Natural killer cell (primary cell): ENCODE data around the gene DNAH7. TPM values are rescaled to one million over a fixed set of nuclear protein-coding genes. Genes with fewer than 3 reads are reported as not detected.

Source experiments
- ATAC-seq, 3 donors: fragments of 150-1000 bp in 2 of 3; fragments of 200-7000 bp in 1 of 3; cut with Tn5 transposase; 1 replicate in 1 of 3; 2 replicates in 2 of 3; pipeline ENCODE4 v1.10.0; 2021; ENCODE audit warnings: mild to moderate bottlenecking in 2 of 3, moderate library complexity in 2 of 3
- DNase-seq, 2 donors: peaks; one replicate each; pipeline versions ENCODE4 v3.0.0 to v3.0.0-alpha.2; 2013 to 2021; ENCODE audit warnings: mixed read lengths in 1 of 2
- H3K27ac ChIP-seq: one replicate; pipeline ENCODE4 v1.5.1; 2013; ENCODE audit warnings: mild to moderate bottlenecking, low read length
- H3K27me3 ChIP-seq: one replicate; pipeline ENCODE4 v1.6.1; 2013; ENCODE audit warnings: low read length; ENCODE audit not compliant: control insufficient read depth, insufficient read depth
- H3K36me3 ChIP-seq: one replicate; pipeline ENCODE4 v1.6.1; 2013; ENCODE audit warnings: low read length; ENCODE audit not compliant: control insufficient read depth, insufficient read depth
- H3K4me1 ChIP-seq: one replicate; pipeline ENCODE4 v1.6.1; 2013; ENCODE audit warnings: low read length; ENCODE audit not compliant: control insufficient read depth, insufficient read depth
- H3K4me3 ChIP-seq: one replicate; pipeline ENCODE4 v1.5.1; 2013; ENCODE audit warnings: low read length
- H3K9me3 ChIP-seq: one replicate; pipeline ENCODE4 v1.6.1; 2013; ENCODE audit warnings: low read length; ENCODE audit not compliant: control insufficient read depth, insufficient read depth
- H3K27ac Mint-ChIP-seq, 2 donors: one replicate each; pipeline ENCODE4 v1.8.0; 2022; ENCODE audit warnings: mild to moderate bottlenecking in 2 of 2, mixed read lengths in 2 of 2, moderate library complexity in 1 of 2
- H3K27me3 Mint-ChIP-seq, 2 donors: one replicate each; pipeline ENCODE4 v1.8.0; 2022; ENCODE audit warnings: low read depth in 2 of 2, mixed read lengths in 2 of 2
- H3K36me3 Mint-ChIP-seq: one replicate; pipeline ENCODE4 v1.8.0; 2022; ENCODE audit warnings: mixed read lengths
- H3K4me1 Mint-ChIP-seq, 2 donors: one replicate each; pipeline ENCODE4 v1.8.0; 2022; ENCODE audit warnings: mixed read lengths in 2 of 2
- H3K4me3 Mint-ChIP-seq: one replicate; pipeline ENCODE4 v1.8.0; 2022; ENCODE audit warnings: mild to moderate bottlenecking, moderate library complexity, mixed read lengths
- H3K9me3 Mint-ChIP-seq, 2 donors: one replicate each; pipeline ENCODE4 v1.8.0; 2022; ENCODE audit warnings: mixed read lengths in 2 of 2
- WGBS: methylation state at CpG from one replicate; pipeline ENCODE4 v1.1.7; 2013; ENCODE audit warnings: missing lambda C conversion rate; ENCODE audit not compliant: insufficient coverage; 5-methylcytosine and 5-hydroxymethylcytosine counted together
- intact Hi-C: fragments of 100-400 bp; cut with micrococcal nuclease; formaldehyde crosslinking; loops from one replicate; pipeline ENCODE4 v1.14.2; 2022
- total RNA-seq, 4 donors: library from RNA; stranded (reverse); fragments of 120-200 nt in 1 of 4; gene quantifications; one replicate each; pipeline versions ENCODE4 v1.2.3 to v1.2.4, GENCODE V29; 2013 to 2022
- TF ChIP-seq, protein P1 (sequence below): fragments of 200-600 bp; IDR thresholded peaks from one replicate; pipeline ENCODE4 v1.8.0; 2022; ENCODE audit warnings: antibody characterized with exemption

Gene DNAH7
- total RNA-seq, 3 donors from 2014 or later (not counting 1 experiment from before 2014, with no cell fraction given), result 0.07 to 0.20 TPM; not detected in 1

DNA sequence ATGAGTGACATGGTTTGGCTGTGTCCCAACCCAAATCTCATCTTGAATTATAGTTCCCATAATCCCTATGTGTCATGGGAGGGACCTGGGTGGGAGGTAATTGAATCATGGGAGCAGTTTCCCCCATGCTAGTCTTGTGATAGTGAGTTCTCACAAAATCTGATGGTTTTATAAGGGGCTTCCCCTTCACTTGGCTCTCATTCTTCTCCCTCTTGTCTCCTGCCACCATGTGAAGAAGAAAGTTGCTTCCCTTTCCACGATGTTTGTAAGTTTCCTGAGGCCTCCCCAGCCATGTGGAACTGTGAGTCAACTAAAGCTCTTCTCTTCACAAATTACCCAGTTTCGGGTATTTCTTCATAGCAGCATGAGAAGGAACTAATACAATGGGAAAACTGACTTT is 14.0 kb downstream of the DNAH7 start:
- no peak for ATAC-seq

DNA sequence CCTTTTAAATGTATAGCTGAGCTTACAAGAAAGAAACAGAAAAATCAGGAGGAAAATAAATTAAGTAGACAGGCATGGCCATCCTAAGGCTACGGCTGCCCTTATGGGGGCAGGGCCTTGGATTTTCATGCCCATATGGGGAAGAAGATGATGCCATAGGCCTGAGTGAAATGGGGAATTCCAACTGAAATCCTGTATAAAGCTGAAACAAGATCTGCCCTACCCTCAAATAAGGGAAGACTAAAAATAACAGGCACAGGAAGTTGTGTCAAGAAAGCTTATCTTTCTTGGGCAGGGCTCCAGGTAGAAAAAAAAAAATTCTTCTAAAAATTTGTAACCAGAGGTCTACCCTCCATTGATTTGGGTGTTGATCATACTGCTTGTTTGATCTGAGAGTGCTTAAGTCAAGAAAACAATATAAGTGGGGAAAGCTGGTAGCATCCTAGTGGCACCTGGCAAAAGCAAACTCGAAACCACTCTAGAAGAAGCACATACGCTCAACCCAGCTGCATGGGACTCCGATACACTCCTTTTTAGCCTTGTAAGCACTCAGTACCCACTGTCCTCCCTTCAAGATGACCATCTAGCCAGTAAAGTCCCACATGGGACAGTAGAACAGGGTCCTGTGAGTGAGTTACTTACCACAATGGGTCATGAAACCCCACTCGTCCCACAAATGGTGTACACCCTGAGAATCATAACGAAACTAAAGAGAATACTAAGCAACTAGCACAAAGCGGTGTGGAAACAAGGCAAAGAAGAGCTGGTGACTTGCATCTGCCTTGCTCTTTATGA is 22.3 kb downstream of the DNAH7 start:
- ATAC-seq (no peak), DNase-seq (no peak)
- H3K27me3 Mint-ChIP-seq, result peaks cover 10 to 17% of the 10 kb centered on the region in 2 donors
- Histone ChIP-seq H3K4me3 (no peak overlapping the region), H3K9me3 (no peaks in the 10 kb centered on the region), H3K4me1 (no peaks in the 10 kb centered on the region), H3K27ac (no peak overlapping the region), H3K27me3 (no peaks in the 10 kb centered on the region), H3K36me3 (no peaks in the 10 kb centered on the region)
- H3K36me3 Mint-ChIP-seq, result peaks cover 2% of the 10 kb centered on the region
- intact Hi-C loops, result no loop called here
- H3K4me3 Mint-ChIP-seq, result no peak overlapping the region
- WGBS, result 91% methylated on average over 7 of the region's 7 CpGs
- no peaks in the 10 kb centered on the region for H3K4me1 Mint-ChIP-seq
- no peaks in the 10 kb centered on the region for H3K9me3 Mint-ChIP-seq
- H3K27ac Mint-ChIP-seq, result no peak overlapping the region
- TF ChIP-seq, protein P1, sequence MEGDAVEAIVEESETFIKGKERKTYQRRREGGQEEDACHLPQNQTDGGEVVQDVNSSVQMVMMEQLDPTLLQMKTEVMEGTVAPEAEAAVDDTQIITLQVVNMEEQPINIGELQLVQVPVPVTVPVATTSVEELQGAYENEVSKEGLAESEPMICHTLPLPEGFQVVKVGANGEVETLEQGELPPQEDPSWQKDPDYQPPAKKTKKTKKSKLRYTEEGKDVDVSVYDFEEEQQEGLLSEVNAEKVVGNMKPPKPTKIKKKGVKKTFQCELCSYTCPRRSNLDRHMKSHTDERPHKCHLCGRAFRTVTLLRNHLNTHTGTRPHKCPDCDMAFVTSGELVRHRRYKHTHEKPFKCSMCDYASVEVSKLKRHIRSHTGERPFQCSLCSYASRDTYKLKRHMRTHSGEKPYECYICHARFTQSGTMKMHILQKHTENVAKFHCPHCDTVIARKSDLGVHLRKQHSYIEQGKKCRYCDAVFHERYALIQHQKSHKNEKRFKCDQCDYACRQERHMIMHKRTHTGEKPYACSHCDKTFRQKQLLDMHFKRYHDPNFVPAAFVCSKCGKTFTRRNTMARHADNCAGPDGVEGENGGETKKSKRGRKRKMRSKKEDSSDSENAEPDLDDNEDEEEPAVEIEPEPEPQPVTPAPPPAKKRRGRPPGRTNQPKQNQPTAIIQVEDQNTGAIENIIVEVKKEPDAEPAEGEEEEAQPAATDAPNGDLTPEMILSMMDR, result no peak

More for the DNA sequence above, 14.0 kb downstream of the DNAH7 start:
- no peaks in the 10 kb centered on the region for H3K9me3 ChIP-seq
- Mint-ChIP-seq H3K4me3 (no peak overlapping the region), H3K9me3 (no peaks in the 10 kb centered on the region), H3K27ac (no peak overlapping the region), H3K27me3 (no peaks in the 10 kb centered on the region), H3K4me1 (no peaks in the 10 kb centered on the region), H3K36me3 (no peaks in the 10 kb centered on the region)
- H3K36me3 ChIP-seq, result no peaks in the 10 kb centered on the region
- no peak overlapping the region for H3K4me3 ChIP-seq
- intact Hi-C loops, result no loop called here
- DNase-seq, result no peak
- no peaks in the 10 kb centered on the region for H3K4me1 ChIP-seq
- TF ChIP-seq, protein P1, result no peak
- H3K27ac ChIP-seq, result no peak overlapping the region
- WGBS, result 61% methylated on average over 2 of the region's 2 CpGs
- no peaks in the 10 kb centered on the region for H3K27me3 ChIP-seq

DNA sequence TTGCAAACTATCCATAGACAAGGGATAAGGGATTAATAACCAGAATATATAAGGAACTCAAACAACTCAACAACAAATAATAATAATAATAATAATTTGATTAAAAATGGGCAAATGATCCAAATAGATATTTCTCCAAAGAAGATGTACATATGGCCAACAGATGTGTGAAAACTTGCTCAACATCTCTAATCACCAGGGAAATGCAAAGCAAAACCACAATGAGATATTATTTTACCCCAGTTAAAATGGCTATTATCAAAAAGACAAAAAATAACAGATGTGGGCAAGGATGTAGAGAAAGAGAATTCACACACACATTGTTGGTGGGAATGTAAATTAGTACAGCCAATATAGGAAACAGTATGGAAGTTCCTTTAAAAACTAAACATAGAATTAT is 26.9 kb downstream of the DNAH7 start:
- intact Hi-C loops, result no loop called here
- ATAC-seq (no peak), DNase-seq (no peak)
- Histone ChIP-seq H3K27me3 (no peaks in the 10 kb centered on the region), H3K4me1 (no peaks in the 10 kb centered on the region), H3K9me3 (peaks cover 6% of the 10 kb centered on the region), H3K36me3 (no peaks in the 10 kb centered on the region), H3K27ac (no peak overlapping the region), H3K4me3 (no peak overlapping the region)
- Mint-ChIP-seq H3K4me1 (no peaks in the 10 kb centered on the region), H3K27ac (no peak overlapping the region), H3K36me3 (peaks cover 27% of the 10 kb centered on the region), H3K27me3 (peaks cover 8 to 13% of the 10 kb centered on the region in 2 donors), H3K9me3 (peaks cover 10 to 23% of the 10 kb centered on the region in 2 donors), H3K4me3 (no peak overlapping the region)
- TF ChIP-seq, protein P1, result no peak

DNA sequence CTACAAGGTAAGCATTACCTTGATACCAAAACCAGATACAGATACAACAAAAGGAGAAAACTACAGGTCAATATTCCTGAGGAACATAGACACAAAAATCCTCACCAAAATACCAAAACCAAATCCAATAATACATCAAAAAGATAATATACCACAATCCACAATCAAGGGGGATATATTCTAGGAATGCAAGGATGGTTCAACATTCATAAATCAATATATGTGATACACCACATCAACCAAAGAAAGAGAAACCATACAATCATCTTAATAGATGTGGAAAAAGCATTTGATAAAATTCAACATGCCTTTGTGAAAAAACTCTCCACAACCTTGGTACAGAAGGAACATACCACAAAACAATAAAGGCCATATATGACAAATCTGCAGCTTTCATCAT is 28.4 kb downstream of the DNAH7 start:
- H3K36me3 Mint-ChIP-seq, result peaks cover 27% of the 10 kb centered on the region
- H3K9me3 Mint-ChIP-seq, result peaks cover 12 to 23% of the 10 kb centered on the region in 2 donors

More for the DNA sequence above, 28.4 kb downstream of the DNAH7 start:
- no peak for ATAC-seq
- H3K4me3 Mint-ChIP-seq, result no peak overlapping the region
- Histone ChIP-seq H3K36me3 (no peaks in the 10 kb centered on the region), H3K27ac (no peak overlapping the region), H3K4me3 (no peak overlapping the region), H3K4me1 (no peaks in the 10 kb centered on the region), H3K27me3 (no peaks in the 10 kb centered on the region), H3K9me3 (peaks cover 8% of the 10 kb centered on the region)
- H3K27me3 Mint-ChIP-seq, result peaks cover 5 to 13% of the 10 kb centered on the region in 2 donors
- TF ChIP-seq, protein P1, result no peak
- no peak overlapping the region for H3K27ac Mint-ChIP-seq
- no peak for DNase-seq
- intact Hi-C loops, result no loop called here
- H3K4me1 Mint-ChIP-seq, result no peaks in the 10 kb centered on the region
